GM18868 (cell line): ENCODE measurements around the gene MRPL55.

Experiments
- ATAC-seq: cut with Tn5 transposase; IDR thresholded peaks from one replicate; pipeline ENCODE4 v1.9.1; 2021; ENCODE audit warnings: mild to moderate bottlenecking, moderate library complexity; ENCODE audit not compliant: unreplicated experiment

Gene MRPL55

GRCh38 chr1:228109073-228109961 is at the start of gene MRPL55:
Gene MRPL55, minus strand, starts transcription at chr1:228109299. Its CDS starts 1,039 bp downstream, at chr1:228108260.
- peak; percentile 86 for ATAC-seq

GRCh38 chr1:228158151-228159007 is 49.3 kb upstream of the MRPL55 start:
- ATAC-seq, result no peak

GRCh38 chr1:228157729-228158126 is 48.6 kb upstream of the MRPL55 start:
- ATAC-seq, result no peak

- no peak for ATAC-seq
Measured at GRCh38 chr1:228156941-228157728, 48.0 kb upstream of the MRPL55 start.

- ATAC-seq, result no peak
Measured at GRCh38 chr1:228156515-228156881, 47.4 kb upstream of the MRPL55 start.

GRCh38 chr1:228155596-228156514 is 46.8 kb upstream of the MRPL55 start:
- ATAC-seq, result no peak

GRCh38 chr1:228154670-228155571 is 45.8 kb upstream of the MRPL55 start:
- no peak for ATAC-seq

- no peak for ATAC-seq
Measured at GRCh38 chr1:228154021-228154669, 45.0 kb upstream of the MRPL55 start.

- ATAC-seq, result no peak
Measured at GRCh38 chr1:228152918-228153258, 43.8 kb upstream of the MRPL55 start.

- no peak for ATAC-seq
Measured at GRCh38 chr1:228152097-228152917, 43.2 kb upstream of the MRPL55 start.

GRCh38 chr1:228151180-228151925 is 42.3 kb upstream of the MRPL55 start:
- ATAC-seq, result no peak

- ATAC-seq, result no peak
Measured at GRCh38 chr1:228150461-228151179, 41.5 kb upstream of the MRPL55 start.

- ATAC-seq, result no peak
Measured at GRCh38 chr1:228150120-228150460, 41.0 kb upstream of the MRPL55 start.

- ATAC-seq, result no peak
Measured at GRCh38 chr1:228149406-228150119, 40.5 kb upstream of the MRPL55 start, which contains the start of gene GJC2. Gene GJC2, plus strand, starts transcription at chr1:228149930. Its CDS starts 7,829 bp downstream, at chr1:228157759.

GRCh38 chr1:228148935-228149405 is 39.9 kb upstream of the MRPL55 start:
- ATAC-seq, result no peak
